HepG2 (cell line): ENCODE results near the gene PLEKHN1. TPM values are rescaled to one million over a fixed set of nuclear protein-coding genes. Genes with fewer than 3 reads are reported as not detected.

Source experiments
- BCLAF1 ChIP-seq: fragments of 450-650 bp; IDR thresholded peaks from 2 replicates; pipeline ENCODE4 v1.6.1; 2017; ENCODE audit warnings: mild to moderate bottlenecking
- CENPX ChIP-seq: sonication (generic); formaldehyde crosslinking; IDR thresholded peaks from 2 replicates; pipeline ENCODE4 v1.9.0; 2021; ENCODE audit warnings: mild to moderate bottlenecking, missing genetic modification reagents, moderate library complexity
- DMAP1 ChIP-seq: IDR thresholded peaks from 2 replicates; pipeline ENCODE4 v1.6.1; 2016
- HIVEP1 ChIP-seq: sonication (generic); formaldehyde crosslinking; IDR thresholded peaks from 2 replicates; pipeline ENCODE4 v1.4.0; 2020; ENCODE audit warnings: mild to moderate bottlenecking, missing genetic modification reagents
- HOMEZ ChIP-seq: IDR thresholded peaks from 2 replicates; pipeline ENCODE4 v1.6.1; 2016; ENCODE audit warnings: low read depth
- MED1 ChIP-seq: sonication (generic); formaldehyde crosslinking; IDR thresholded peaks from 2 replicates; pipeline ENCODE4 v1.4.0; 2020; ENCODE audit warnings: missing genetic modification reagents
- MXD1 ChIP-seq: sonication (generic); formaldehyde crosslinking; IDR thresholded peaks from 2 replicates; pipeline ENCODE4 v1.4.0; 2020; ENCODE audit warnings: mild to moderate bottlenecking, missing genetic modification reagents
- POGK ChIP-seq: sonication (generic); formaldehyde crosslinking; conservative IDR thresholded peaks from 2 replicates; pipeline ENCODE4 v1.8.0; 2022; ENCODE audit warnings: mild to moderate bottlenecking, moderate library complexity, missing genetic modification reagents
- PPARG ChIP-seq: conservative IDR thresholded peaks from 2 replicates; pipeline ENCODE4 v1.6.1; 2016; ENCODE audit warnings: missing biosample characterization, missing genetic modification reagents
- RBFOX2 ChIP-seq: fragments of 200-400 bp; formaldehyde crosslinking; IDR thresholded peaks from 2 replicates; pipeline ENCODE4 v1.6.1; 2017; ENCODE audit warnings: low read depth, mild to moderate bottlenecking, low read length
- RFXAP ChIP-seq: sonication (generic); formaldehyde crosslinking; IDR thresholded peaks from 2 replicates; pipeline ENCODE4 v1.4.0; 2020; ENCODE audit warnings: missing genetic modification reagents, borderline replicate concordance
- RXRA ChIP-seq: sonication (generic); formaldehyde crosslinking; IDR thresholded peaks from 2 replicates; pipeline ENCODE4 v1.5.1; 2020; ENCODE audit warnings: missing genetic modification reagents
- SKIL ChIP-seq: sonication (generic); formaldehyde crosslinking; IDR thresholded peaks from 2 replicates; pipeline ENCODE4 v1.8.0; 2022; ENCODE audit warnings: missing genetic modification reagents, mild to moderate bottlenecking, moderate library complexity, borderline replicate concordance
- TEAD3 ChIP-seq: optimal IDR thresholded peaks from 2 replicates; pipeline ENCODE3; 2016; ENCODE audit warnings: borderline replicate concordance
- THAP11 ChIP-seq: IDR thresholded peaks from 2 replicates; pipeline ENCODE4 v1.6.1; 2016; ENCODE audit warnings: missing biosample characterization, missing genetic modification reagents
- ZFP90 ChIP-seq: sonication (generic); formaldehyde crosslinking; IDR thresholded peaks from 2 replicates; pipeline ENCODE4 v1.8.0; 2022; ENCODE audit warnings: missing genetic modification reagents, mild to moderate bottlenecking, inconsistent platforms, borderline replicate concordance
- ZMAT3 ChIP-seq: sonication (generic); formaldehyde crosslinking; conservative IDR thresholded peaks from 2 replicates; pipeline ENCODE4 v1.7.0; 2021; ENCODE audit warnings: missing genetic modification reagents
- ZNF350 ChIP-seq: sonication (generic); formaldehyde crosslinking; IDR thresholded peaks from 2 replicates; pipeline ENCODE4 v1.4.0; 2020; ENCODE audit warnings: mild to moderate bottlenecking, low read depth, missing genetic modification reagents, borderline replicate concordance
- ZNF660 ChIP-seq: sonication (generic); formaldehyde crosslinking; IDR thresholded peaks from 2 replicates; pipeline ENCODE4 v1.5.1; 2020; ENCODE audit warnings: mild to moderate bottlenecking, low read depth, missing genetic modification reagents, borderline replicate concordance
- ZNF670 ChIP-seq: sonication (generic); formaldehyde crosslinking; IDR thresholded peaks from 2 replicates; pipeline ENCODE4 v1.8.0; 2022; ENCODE audit warnings: mild to moderate bottlenecking, missing genetic modification reagents, borderline replicate concordance
- polyA plus RNA-seq, 8 experiments: library from polyadenylated mRNA; depleted of rRNA in 3 of 8; stranded (reverse) in 7 of 8; unstranded in 1 of 8; fragments of >200 nt; fragmentation: Illumina TruSeq in 4 of 8; extraction: Trizol in 4 of 8; gene quantifications; 2 replicates each; pipeline versions ENCODE4 v1.2.1 to v1.2.3, GENCODE V29; 2011 to 2016; ENCODE audit warnings: low read depth in 4 of 8, missing spikeins in 1 of 8, mixed read lengths in 1 of 8; ENCODE audit not compliant: insufficient read depth in 1 of 8
- total RNA-seq, 5 experiments: library from RNA; depleted of rRNA; stranded (reverse); fragments of >200 nt; fragmentation: Illumina TruSeq; extraction: Trizol; gene quantifications; 2 replicates each; pipeline ENCODE4 v1.2.3, GENCODE V29; 2016; ENCODE audit warnings: low read depth in 1 of 5

Gene PLEKHN1
- total and polyA plus RNA-seq, 2 of the 13 experiments (the other 11 are each of a cell fraction or from before 2014, with no cell fraction given), result 0.42 to 0.58 TPM

- TF ChIP-seq ZNF670 (CRISPR knock-in tag) (no peak), BCLAF1 (no peak), SKIL (CRISPR knock-in tag) (no peak), RBFOX2 (peak; percentile 49), POGK (no peak), THAP11 (CRISPR knock-in tag) (peak; percentile 78), HIVEP1 (CRISPR knock-in tag) (peak; percentile 90), ZFP90 (CRISPR knock-in tag) (0 out of 2 replicates have a peak, but pooled peaks have one; percentile 61), DMAP1 (CRISPR knock-in tag) (0 out of 2 replicates have a peak, but pooled peaks have one; percentile 32), ZMAT3 (CRISPR knock-in tag) (peak; percentile 53; the same call in 1 of the 2 replicates), RFXAP (CRISPR knock-in tag) (no peak), TEAD3 (CRISPR knock-in tag) (peak; percentile 85), RXRA (CRISPR knock-in tag) (no peak), PPARG (CRISPR knock-in tag) (peak; percentile 24; the same call in 1 of the 2 replicates), MED1 (0 out of 2 replicates have a peak, but pooled peaks have one; percentile 20), HOMEZ (CRISPR knock-in tag) (peak; percentile 30; the same call in 1 of the 2 replicates), ZNF350 (CRISPR knock-in tag) (peak; percentile 35; the same call in 1 of the 2 replicates), CENPX (CRISPR knock-in tag) (no peak), MXD1 (CRISPR knock-in tag) (peak; percentile 70), ZNF660 (no peak)
Observed at GRCh38 chr1:1013105-1013921, 47.0 kb downstream of the PLEKHN1 start, which contains the start of gene ISG15 (continued).
